OCI-LY7 (cell line): ENCODE data around the gene FUT7. TPM values are rescaled to one million over a fixed set of nuclear protein-coding genes. Genes with fewer than 3 reads are reported as not detected.

Experiments used
- BruUV-seq: library from RNA; stranded (reverse); fragments of 400-500 nt; replicated peaks from 2 replicates; lab custom pipeline; 2021; lab: Mats Ljungman, UMichigan
- CTCF ChIA-PET: fragments of 300-600 bp; sonication (Branson Sonifier 250); formaldehyde crosslinking; loops from one replicate; lab custom pipeline; 2022; ENCODE audit warnings: antibody characterized with exemption; ENCODE audit not compliant: unreplicated experiment; lab: Charles Lee
- POLR2A ChIA-PET: fragments of 300-600 bp; sonication (Branson Sonifier 250); formaldehyde crosslinking; loops from one replicate; lab custom pipeline; 2022; ENCODE audit warnings: antibody characterized with exemption; lab: Charles Lee
- DNase-seq: peaks from one replicate; pipeline ENCODE4 v3.0.0-alpha.2; 2015; ENCODE audit warnings: low spot score
- H2AFZ ChIP-seq: fragments of 200-600 bp; sonication (generic), shearing (Covaris generic); 2 replicates; pipeline ENCODE4 v1.6.1; 2014; ENCODE audit warnings: mild to moderate bottlenecking, antibody characterized with exemption, low read length, moderate library complexity
- H3K27ac ChIP-seq: fragments of 200-600 bp; sonication (generic); 2 replicates; pipeline ENCODE4 v1.5.1; 2014; ENCODE audit warnings: mixed run types, low read depth, mild to moderate bottlenecking, moderate library complexity, low read length, inconsistent platforms; ENCODE audit not compliant: poor library complexity, severe bottlenecking
- H3K36me3 ChIP-seq: fragments of 200-600 bp; sonication (generic); 2 replicates; pipeline ENCODE4 v1.6.1; 2014; ENCODE audit warnings: mild to moderate bottlenecking, antibody characterized with exemption, low read length, moderate library complexity, mixed read lengths; ENCODE audit not compliant: insufficient read depth
- H3K4me1 ChIP-seq: fragments of 200-600 bp; sonication (generic); 2 replicates; pipeline ENCODE4 v1.5.1; 2014; ENCODE audit warnings: mild to moderate bottlenecking, low read length; ENCODE audit not compliant: insufficient read depth, poor library complexity, severe bottlenecking
- H3K4me2 ChIP-seq: fragments of 200-600 bp; sonication (generic); 2 replicates; pipeline ENCODE4 v1.6.1; 2014; ENCODE audit warnings: mild to moderate bottlenecking, low read length
- H3K4me3 ChIP-seq: fragments of 200-600 bp; sonication (generic); 2 replicates; pipeline ENCODE4 v1.5.1; 2014; ENCODE audit warnings: mild to moderate bottlenecking, low read depth, low read length; ENCODE audit not compliant: poor library complexity, severe bottlenecking
- H3K79me2 ChIP-seq: fragments of 200-600 bp; sonication (generic); 2 replicates; pipeline ENCODE4 v1.6.1; 2016; ENCODE audit warnings: low read depth, mild to moderate bottlenecking, low read length, moderate library complexity, mixed read lengths; ENCODE audit not compliant: insufficient read depth
- H3K9me2 ChIP-seq: fragments of 200-600 bp; sonication (generic); 2 replicates; pipeline ENCODE4 v1.6.1; 2016; ENCODE audit warnings: mild to moderate bottlenecking, low read length, mixed read lengths; ENCODE audit not compliant: insufficient read depth
- H3K9me3 ChIP-seq: fragments of 200-600 bp; sonication (generic); 2 replicates; pipeline ENCODE4 v1.6.1; 2014; ENCODE audit warnings: mild to moderate bottlenecking, mixed run types, low read length, mixed read lengths
- H4K20me1 ChIP-seq: fragments of 200-600 bp; sonication (generic); 2 replicates; pipeline ENCODE4 v1.6.1; 2014; ENCODE audit warnings: mild to moderate bottlenecking, antibody characterized with exemption, low read length, moderate library complexity, mixed read lengths; ENCODE audit not compliant: insufficient read depth
- EZH2phosphoT487 ChIP-seq: fragments of 200-600 bp; sonication (generic); IDR thresholded peaks from 2 replicates; pipeline ENCODE4 v1.6.1; 2018; ENCODE audit warnings: low read depth, borderline replicate concordance, mild to moderate bottlenecking, mixed run types, antibody characterized with exemption, low read length, moderate library complexity, mixed read lengths
- intact Hi-C: fragments of 100-400 bp; cut with micrococcal nuclease; formaldehyde crosslinking; loops from one replicate; pipeline ENCODE4 v1.10.0; 2022; ENCODE audit not compliant: unreplicated experiment
- total RNA-seq, 2 experiments: library from RNA; depleted of rRNA in 1 of 2; stranded (reverse); fragments of >200 nt in 1 of 2; shearing (Covaris generic) in 1 of 2; gene quantifications; 2 replicates each; pipeline ENCODE4 v1.2.3, GENCODE V29; 2014 to 2022
- TF ChIP-seq, protein P1 (sequence below): fragments of 200-600 bp; sonication (generic); conservative IDR thresholded peaks from 2 replicates; pipeline ENCODE4 v1.5.1; 2014; ENCODE audit warnings: mild to moderate bottlenecking, antibody characterized with exemption, low read length, moderate library complexity, mixed read lengths

Gene FUT7
- total RNA-seq, 2 experiments from 2014 or later = 0.21 TPM; not detected in 1

- H3K9me2 ChIP-seq = no peaks in the 10 kb centered on the region
- no peak overlapping the region for H3K4me3 ChIP-seq
- no peaks in the 10 kb centered on the region for H3K9me3 ChIP-seq
- H2AFZ ChIP-seq = no peak overlapping the region
- BruUV-seq = no TSS peak
- H3K4me1 ChIP-seq = no peaks in the 10 kb centered on the region
- TF ChIP-seq, protein P1, sequence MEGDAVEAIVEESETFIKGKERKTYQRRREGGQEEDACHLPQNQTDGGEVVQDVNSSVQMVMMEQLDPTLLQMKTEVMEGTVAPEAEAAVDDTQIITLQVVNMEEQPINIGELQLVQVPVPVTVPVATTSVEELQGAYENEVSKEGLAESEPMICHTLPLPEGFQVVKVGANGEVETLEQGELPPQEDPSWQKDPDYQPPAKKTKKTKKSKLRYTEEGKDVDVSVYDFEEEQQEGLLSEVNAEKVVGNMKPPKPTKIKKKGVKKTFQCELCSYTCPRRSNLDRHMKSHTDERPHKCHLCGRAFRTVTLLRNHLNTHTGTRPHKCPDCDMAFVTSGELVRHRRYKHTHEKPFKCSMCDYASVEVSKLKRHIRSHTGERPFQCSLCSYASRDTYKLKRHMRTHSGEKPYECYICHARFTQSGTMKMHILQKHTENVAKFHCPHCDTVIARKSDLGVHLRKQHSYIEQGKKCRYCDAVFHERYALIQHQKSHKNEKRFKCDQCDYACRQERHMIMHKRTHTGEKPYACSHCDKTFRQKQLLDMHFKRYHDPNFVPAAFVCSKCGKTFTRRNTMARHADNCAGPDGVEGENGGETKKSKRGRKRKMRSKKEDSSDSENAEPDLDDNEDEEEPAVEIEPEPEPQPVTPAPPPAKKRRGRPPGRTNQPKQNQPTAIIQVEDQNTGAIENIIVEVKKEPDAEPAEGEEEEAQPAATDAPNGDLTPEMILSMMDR = no peak
- no peak for TF ChIP-seq EZH2phosphoT487
- CTCF ChIA-PET = no interaction called here
- no peak for DNase-seq
- H3K27ac ChIP-seq = no peak overlapping the region
- no peaks in the 10 kb centered on the region for H4K20me1 ChIP-seq
- H3K4me2 ChIP-seq = no peak overlapping the region
- H3K79me2 ChIP-seq = no peaks in the 10 kb centered on the region
- H3K36me3 ChIP-seq = no peaks in the 10 kb centered on the region
- POLR2A ChIA-PET = interaction anchor here (0.5 kb wide), 1 partner anchor 316 kb away, joined by 3 read pairs; no protein-coding TSS in a partner anchor
- intact Hi-C loops = no loop called here
Observed at GRCh38 chr9:137052998-137053943, 21.4 kb upstream of the FUT7 start.

- DNase-seq = no peak
- no peak overlapping the region for H2AFZ ChIP-seq
- no peaks in the 10 kb centered on the region for H3K36me3 ChIP-seq
- ChIA-PET CTCF (interaction anchor here (0.6 kb wide), 1 partner anchor 9 kb away, joined by 3 read pairs; no protein-coding TSS in a partner anchor), POLR2A (no interaction called here)
- H3K4me1 ChIP-seq = no peaks in the 10 kb centered on the region
- no peaks in the 10 kb centered on the region for H4K20me1 ChIP-seq
- TF ChIP-seq, protein P1 = no peak
- no peak for TF ChIP-seq EZH2phosphoT487
- BruUV-seq = no TSS peak
- H3K27ac ChIP-seq = no peak overlapping the region
- intact Hi-C loops = no loop called here
- no peak overlapping the region for H3K4me2 ChIP-seq
- H3K4me3 ChIP-seq = no peak overlapping the region
- no peaks in the 10 kb centered on the region for H3K79me2 ChIP-seq
- H3K9me3 ChIP-seq = no peaks in the 10 kb centered on the region
- H3K9me2 ChIP-seq = no peaks in the 10 kb centered on the region
Observed at GRCh38 chr9:137052293-137052692, 20.4 kb upstream of the FUT7 start.

GRCh38 chr9:137051145-137051724 lies 19.3 kb upstream of the FUT7 start:
- no TSS peak for BruUV-seq
- H3K4me2 ChIP-seq = no peak overlapping the region
- no peak for DNase-seq
- TF ChIP-seq, protein P1 = no peak
- no peak for TF ChIP-seq EZH2phosphoT487
- H3K36me3 ChIP-seq = no peaks in the 10 kb centered on the region
- H3K27ac ChIP-seq = no peak overlapping the region
- H3K4me3 ChIP-seq = no peak overlapping the region
- H4K20me1 ChIP-seq = no peaks in the 10 kb centered on the region
- H2AFZ ChIP-seq = no peak overlapping the region
- ChIA-PET CTCF (no interaction called here), POLR2A (no interaction called here)
- no peaks in the 10 kb centered on the region for H3K79me2 ChIP-seq
- H3K9me2 ChIP-seq = no peaks in the 10 kb centered on the region
- no peaks in the 10 kb centered on the region for H3K9me3 ChIP-seq
- intact Hi-C loops = no loop called here
- peaks cover 2% of the 10 kb centered on the region for H3K4me1 ChIP-seq
